Endothelial cell of umbilical vein (primary cell): ENCODE data around the gene ALPL. TPM values are rescaled to one million over a fixed set of nuclear protein-coding genes. Genes with fewer than 3 reads are reported as not detected.

Experiments used
- BruUV-seq: library from RNA; stranded (reverse); fragments of 400-500 nt; replicated peaks from 2 replicates; lab custom pipeline; 2021; lab: Mats Ljungman, UMichigan
- CTCF ChIA-PET: fragments of 300-600, 350-600 bp; sonication (Branson Sonifier 250); formaldehyde crosslinking; loops from one replicate; lab custom pipeline; 2021; ENCODE audit warnings: antibody characterized with exemption, inconsistent platforms; lab: Charles Lee
- POLR2A ChIA-PET: fragments of 300-600, 350-600 bp; sonication (Branson Sonifier 250); formaldehyde crosslinking; loops from one replicate; lab custom pipeline; 2021; ENCODE audit warnings: antibody characterized with exemption, inconsistent platforms; lab: Charles Lee
- DNase-seq: peaks from one replicate; pipeline ENCODE4 v3.0.0-alpha.2; 2011; ENCODE audit warnings: low read depth, low spot score
- FAIRE-seq: peaks from 2 replicates; lab custom pipeline; 2011; peaks lifted over from hg19 to GRCh38; lab: Jason Lieb, UNC
- H2AFZ ChIP-seq: 2 replicates; pipeline ENCODE4 v1.6.0; 2012; ENCODE audit warnings: low read depth, low read length, control low read depth, inconsistent platforms
- H3K27ac ChIP-seq: 2 replicates; pipeline ENCODE4 v1.5.1; 2011; ENCODE audit warnings: low read depth, mild to moderate bottlenecking, control low read depth, low read length, moderate library complexity; ENCODE audit not compliant: insufficient read depth
- H3K27me3 ChIP-seq, 2 experiments: 2 replicates each; pipeline versions ENCODE4 v1.6.0 to v1.6.1; 2011; ENCODE audit warnings: low read length in 2 of 2, mixed read lengths in 1 of 2; ENCODE audit not compliant: control insufficient read depth in 2 of 2, insufficient read depth in 2 of 2
- H3K36me3 ChIP-seq, 2 experiments: 2 replicates in 1 of 2; 3 replicates in 1 of 2; pipeline ENCODE4 v1.5.1; 2011; ENCODE audit warnings: low read length in 2 of 2, mild to moderate bottlenecking in 1 of 2, moderate library complexity in 1 of 2; ENCODE audit not compliant: control insufficient read depth in 2 of 2, insufficient read depth in 2 of 2; ENCODE audit errors: extremely low read depth in 1 of 2
- H3K4me1 ChIP-seq: 3 replicates; pipeline ENCODE4 v1.5.1; 2011; ENCODE audit warnings: mild to moderate bottlenecking, low read length; ENCODE audit not compliant: control insufficient read depth, insufficient read depth; ENCODE audit errors: extremely low read depth
- H3K4me2 ChIP-seq: 2 replicates; pipeline ENCODE4 v1.6.1; 2011; ENCODE audit warnings: low read length, control low read depth, mixed read lengths; ENCODE audit not compliant: insufficient read depth
- H3K4me3 ChIP-seq, 3 experiments: fragments of 200-600 bp in 1 of 3; sonication (generic), shearing (Covaris generic) in 1 of 3; replicated peaks in 1 of 3; 2 replicates each; pipeline ENCODE4 v1.5.1; 2011 to 2016; ENCODE audit warnings: control low read depth in 3 of 3, low read length in 3 of 3, mild to moderate bottlenecking in 2 of 3, inconsistent platforms in 1 of 3, low read depth in 1 of 3, moderate library complexity in 1 of 3; ENCODE audit not compliant: insufficient read depth in 1 of 3
- H3K79me2 ChIP-seq: 2 replicates; pipeline ENCODE4 v1.6.0; 2012; ENCODE audit warnings: low read length, inconsistent platforms; ENCODE audit not compliant: control insufficient read depth, insufficient read depth
- H3K9ac ChIP-seq: replicated peaks from 2 replicates; pipeline ENCODE3; 2011; ENCODE audit warnings: low read length, control low read depth; ENCODE audit not compliant: insufficient read depth; ENCODE audit errors: extremely low read depth
- H3K9me1 ChIP-seq: replicated peaks from 3 replicates; pipeline ENCODE4 v1.6.0; 2011; ENCODE audit warnings: mild to moderate bottlenecking, low read length; ENCODE audit not compliant: control insufficient read depth, insufficient read depth; ENCODE audit errors: extremely low read depth
- H3K9me3 ChIP-seq: replicated peaks from 2 replicates; pipeline ENCODE4 v1.5.1; 2012; ENCODE audit warnings: low read length, inconsistent platforms; ENCODE audit not compliant: control insufficient read depth, insufficient read depth
- H4K20me1 ChIP-seq: replicated peaks from 2 replicates; pipeline ENCODE3; 2011; ENCODE audit warnings: mild to moderate bottlenecking, low read length; ENCODE audit not compliant: control insufficient read depth, insufficient read depth; ENCODE audit errors: extremely low read depth
- EZH2 ChIP-seq: IDR thresholded peaks from 2 replicates; pipeline ENCODE4 v1.6.1; 2012; ENCODE audit warnings: borderline replicate concordance, low read depth, mild to moderate bottlenecking, moderate library complexity, low read length, inconsistent platforms; ENCODE audit not compliant: severe bottlenecking
- FOS ChIP-seq: IDR thresholded peaks from 2 replicates; pipeline ENCODE4 v1.6.1; 2011; ENCODE audit warnings: mild to moderate bottlenecking, low read length, moderate library complexity, borderline replicate concordance; ENCODE audit not compliant: insufficient read depth
- GATA2 ChIP-seq: IDR thresholded peaks from 2 replicates; pipeline ENCODE4 v1.7.0; 2011; ENCODE audit warnings: low read depth, mild to moderate bottlenecking, moderate library complexity, mixed read lengths, low read length; ENCODE audit not compliant: insufficient read length, insufficient read depth
- JUN ChIP-seq: IDR thresholded peaks from 2 replicates; pipeline ENCODE4 v1.6.1; 2011; ENCODE audit warnings: borderline replicate concordance, low read depth; ENCODE audit not compliant: insufficient read length, insufficient read depth
- MYC ChIP-seq: IDR thresholded peaks from one replicate; pipeline ENCODE4 v1.6.1; 2011; ENCODE audit warnings: mild to moderate bottlenecking, low read depth, low read length
- POLR2A ChIP-seq: IDR thresholded peaks from 2 replicates; pipeline ENCODE4 v1.6.1; 2012; ENCODE audit warnings: low read depth, mild to moderate bottlenecking, control low read depth, low read length
- POLR2AphosphoS5 ChIP-seq: IDR thresholded peaks from 2 replicates; pipeline ENCODE4 v1.6.1; 2012; ENCODE audit warnings: low read depth, mild to moderate bottlenecking, control low read depth, low read length, moderate library complexity; ENCODE audit not compliant: insufficient read depth
- dilution Hi-C: fragments of 300-500 bp; cut with MboI; formaldehyde crosslinking; loops from one replicate; pipeline ENCODE4 v1.15.0; 2019; ENCODE audit warnings: low sequenced_read_pairs; ENCODE audit not compliant: extremely low pct_ligation_motif_present
- intact Hi-C: fragments of 100-400 bp; cut with micrococcal nuclease; formaldehyde crosslinking; loops from one replicate; pipeline ENCODE4 v1.10.0; 2022
- polyA plus RNA-seq, 4 experiments: library from polyadenylated mRNA; depleted of rRNA in 3 of 4; stranded (reverse) in 3 of 4; unstranded in 1 of 4; fragments of >200 nt; gene quantifications; 2 replicates each; pipeline versions ENCODE4 v1.2.1 to v1.2.3, GENCODE V29; 2011 to 2012; ENCODE audit warnings: missing spikeins in 1 of 4
- total RNA-seq: library from RNA; stranded (reverse); gene quantifications from 2 replicates; pipeline ENCODE4 v1.2.3, GENCODE V29; 2021
- TF ChIP-seq, protein P1 (sequence below), 2 donors: IDR thresholded peaks; 1 replicate in 1 of 2; 2 replicates in 1 of 2; pipeline ENCODE4 v1.5.1; 2011; ENCODE audit warnings: low read length in 2 of 2, mild to moderate bottlenecking in 2 of 2, moderate library complexity in 2 of 2, control low read depth in 1 of 2, inconsistent platforms in 1 of 2, low read depth in 1 of 2; ENCODE audit not compliant: insufficient read depth in 1 of 2; ENCODE audit errors: extremely low read depth in 1 of 2
- TF ChIP-seq, protein P2 (sequence below): IDR thresholded peaks from 2 replicates; pipeline ENCODE4 v1.6.1; 2011; ENCODE audit not compliant: insufficient read depth, insufficient read length

ALPL gene
- total and polyA plus RNA-seq, 2 donors (not counting 3 experiments of a cell fraction or from before 2014, with no cell fraction given): 0.38 to 0.92 TPM

DNA sequence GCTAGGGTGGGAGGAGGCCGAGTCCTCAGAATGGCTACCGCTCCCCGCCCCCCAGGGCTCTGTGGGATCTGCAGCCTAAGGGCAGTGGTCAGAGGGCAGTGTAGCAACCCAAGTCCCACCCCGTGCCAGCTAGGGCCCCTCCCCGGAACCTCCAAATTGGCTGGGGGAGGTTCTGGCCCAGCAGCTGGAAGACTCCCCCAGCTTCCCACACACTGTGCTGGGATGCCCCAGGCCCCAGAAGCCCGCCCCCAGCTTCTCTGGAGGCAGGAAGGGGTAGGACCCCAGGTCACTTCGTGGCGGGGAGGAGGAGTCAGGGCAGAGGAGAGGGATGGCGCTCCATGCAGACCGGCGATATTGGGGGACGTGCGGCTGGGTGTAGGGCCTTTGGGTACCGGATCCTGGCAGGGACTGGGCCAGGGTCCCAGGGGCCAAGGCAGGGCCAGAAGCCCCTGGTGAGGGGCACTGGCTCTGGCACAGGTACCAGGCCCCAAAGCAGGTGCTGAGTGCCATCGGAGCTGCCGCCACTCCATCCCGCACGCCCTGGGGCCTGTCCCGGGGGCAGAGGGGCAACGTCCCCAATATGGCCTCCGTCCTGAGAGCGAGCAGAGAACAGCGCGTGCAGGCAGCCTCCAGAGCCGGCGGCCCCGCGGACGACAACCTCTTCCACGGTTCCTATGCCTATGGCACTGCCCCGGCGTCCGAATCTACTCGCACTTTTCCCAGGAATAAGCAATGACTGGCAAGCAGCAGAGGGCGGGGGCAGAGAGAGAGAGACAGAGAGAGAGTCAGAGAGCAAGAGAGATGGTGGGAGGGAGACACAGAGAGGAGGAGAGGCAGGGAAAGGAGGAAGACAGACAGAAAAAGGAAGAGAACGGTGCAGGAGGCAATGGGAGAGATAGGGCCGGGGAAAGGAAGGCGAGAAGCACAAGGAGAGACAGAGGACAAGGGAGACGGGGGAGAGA, 94.2 kb downstream of the ALPL start:
- no peak overlapping the region for H3K9ac ChIP-seq
- H3K27ac ChIP-seq: no peak overlapping the region
- ChIA-PET POLR2A (no interaction called here), CTCF (interaction anchor here (1.0 kb wide), 1 partner anchor 94 kb away, joined by 4 read pairs; the partner anchor contains the start of gene ALPL)
- H3K36me3 ChIP-seq: no peaks in the 10 kb centered on the region
- H3K4me2 ChIP-seq: no peak overlapping the region
- H3K9me1 ChIP-seq: no peaks in the 10 kb centered on the region
- no peak overlapping the region for H2AFZ ChIP-seq
- no peaks in the 10 kb centered on the region for H3K9me3 ChIP-seq
- TF ChIP-seq FOS: no peak
- TF ChIP-seq, protein P1, sequence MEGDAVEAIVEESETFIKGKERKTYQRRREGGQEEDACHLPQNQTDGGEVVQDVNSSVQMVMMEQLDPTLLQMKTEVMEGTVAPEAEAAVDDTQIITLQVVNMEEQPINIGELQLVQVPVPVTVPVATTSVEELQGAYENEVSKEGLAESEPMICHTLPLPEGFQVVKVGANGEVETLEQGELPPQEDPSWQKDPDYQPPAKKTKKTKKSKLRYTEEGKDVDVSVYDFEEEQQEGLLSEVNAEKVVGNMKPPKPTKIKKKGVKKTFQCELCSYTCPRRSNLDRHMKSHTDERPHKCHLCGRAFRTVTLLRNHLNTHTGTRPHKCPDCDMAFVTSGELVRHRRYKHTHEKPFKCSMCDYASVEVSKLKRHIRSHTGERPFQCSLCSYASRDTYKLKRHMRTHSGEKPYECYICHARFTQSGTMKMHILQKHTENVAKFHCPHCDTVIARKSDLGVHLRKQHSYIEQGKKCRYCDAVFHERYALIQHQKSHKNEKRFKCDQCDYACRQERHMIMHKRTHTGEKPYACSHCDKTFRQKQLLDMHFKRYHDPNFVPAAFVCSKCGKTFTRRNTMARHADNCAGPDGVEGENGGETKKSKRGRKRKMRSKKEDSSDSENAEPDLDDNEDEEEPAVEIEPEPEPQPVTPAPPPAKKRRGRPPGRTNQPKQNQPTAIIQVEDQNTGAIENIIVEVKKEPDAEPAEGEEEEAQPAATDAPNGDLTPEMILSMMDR (IDR thresholded peaks at IDR 0.05; ENCODE audit: extremely low read depth in 1 of 2, insufficient read depth in 1 of 2, low read depth in 1 of 2, low read length in 2 of 2): no peak
- TF ChIP-seq GATA2: no peak
- TF ChIP-seq, protein P2, sequence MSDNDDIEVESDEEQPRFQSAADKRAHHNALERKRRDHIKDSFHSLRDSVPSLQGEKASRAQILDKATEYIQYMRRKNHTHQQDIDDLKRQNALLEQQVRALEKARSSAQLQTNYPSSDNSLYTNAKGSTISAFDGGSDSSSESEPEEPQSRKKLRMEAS: no peak
- TF ChIP-seq EZH2: no peak
- no peak for TF ChIP-seq POLR2A
- no peak for TF ChIP-seq JUN
- no peak for TF ChIP-seq POLR2AphosphoS5
- no peak for TF ChIP-seq MYC
- intact Hi-C loops: no loop called here
- H3K4me1 ChIP-seq: no peaks in the 10 kb centered on the region
- dilution Hi-C loops: no loop called here
- no peaks in the 10 kb centered on the region for H3K79me2 ChIP-seq
- H4K20me1 ChIP-seq: no peaks in the 10 kb centered on the region
- BruUV-seq: no TSS peak
- H3K4me3 ChIP-seq: no peak overlapping the region
- peaks cover 0 to 5% of the 10 kb centered on the region in 2 experiments for H3K27me3 ChIP-seq
- FAIRE-seq (no peak), DNase-seq (no peak)
